BLaER1 (cell line): ENCODE measurements around the gene PIK3C3.

Experiments used
- H3K27ac ChIP-seq: shearing (Covaris generic); formaldehyde crosslinking; 2 replicates; pipeline ENCODE4 v1.8.1; 2022
- H3K27me3 ChIP-seq: shearing (Covaris generic); formaldehyde crosslinking; 2 replicates; pipeline ENCODE4 v1.8.1; 2022
- H3K36me3 ChIP-seq: shearing (Covaris generic); formaldehyde crosslinking; 2 replicates; pipeline ENCODE4 v1.8.1; 2022
- H3K4me1 ChIP-seq: shearing (Covaris generic); formaldehyde crosslinking; 2 replicates; pipeline ENCODE4 v1.8.1; 2022
- H3K4me2 ChIP-seq: shearing (Covaris generic); formaldehyde crosslinking; 2 replicates; pipeline ENCODE4 v1.8.1; 2022
- H3K4me3 ChIP-seq: shearing (Covaris generic); formaldehyde crosslinking; 2 replicates; pipeline ENCODE4 v1.8.1; 2022
- H3K9ac ChIP-seq: shearing (Covaris generic); formaldehyde crosslinking; 2 replicates; pipeline ENCODE4 v1.8.1; 2022
- H3K9me3 ChIP-seq: shearing (Covaris generic); formaldehyde crosslinking; 2 replicates; pipeline ENCODE4 v1.8.1; 2022
- H4K20me1 ChIP-seq: shearing (Covaris generic); formaldehyde crosslinking; 2 replicates; pipeline ENCODE4 v1.8.1; 2022
- Cebpa-rat ChIP-seq: shearing (Covaris generic); IDR thresholded peaks from 2 replicates; pipeline ENCODE4 v1.8.1; 2022

PIK3C3 gene

DNA sequence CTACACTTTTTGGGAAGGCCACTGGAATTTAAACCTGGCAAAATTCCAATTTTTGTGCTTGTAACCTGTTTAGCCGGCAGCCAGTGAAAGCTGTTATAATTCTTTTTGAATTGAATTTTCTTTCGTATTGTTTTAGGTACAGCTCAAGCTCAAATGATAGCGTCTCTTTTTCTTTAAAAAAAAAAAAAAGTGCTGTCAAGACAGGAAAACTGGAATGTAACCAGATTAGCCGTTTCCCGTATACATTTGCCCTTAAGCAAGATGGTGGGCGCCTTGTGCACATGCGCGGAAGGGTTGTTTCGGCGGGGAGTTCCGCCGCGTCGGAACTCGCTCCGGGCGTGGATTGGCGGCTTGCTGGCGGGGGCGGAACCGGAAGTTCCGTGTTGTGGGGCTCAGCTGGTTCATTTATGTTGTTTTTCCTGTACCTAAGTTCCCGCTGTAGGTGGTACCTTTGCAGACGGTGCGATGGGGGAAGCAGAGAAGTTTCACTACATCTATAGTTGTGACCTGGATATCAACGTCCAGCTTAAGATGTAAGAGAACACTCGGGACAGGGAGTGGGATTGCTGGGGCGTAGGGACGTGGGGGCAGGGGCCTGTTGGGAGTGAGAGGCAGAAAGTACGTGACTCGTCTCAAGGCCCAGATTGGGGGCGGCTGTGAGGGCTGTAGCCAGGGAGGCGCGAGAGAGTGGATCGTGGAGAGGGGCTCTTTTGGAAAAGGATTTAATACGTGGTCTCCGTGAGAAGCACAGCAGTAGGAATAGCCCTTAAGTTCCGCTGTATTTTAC lies at the start of gene PIK3C3:
Gene PIK3C3 (plus strand): TSS at position 408 of the 787 bp plus-strand sequence. CDS start 58 bp downstream, at position 466.
- H3K36me3 ChIP-seq: peaks cover 23% of the 10 kb centered on the region
- H3K9ac ChIP-seq: peak within 1 kb of the TSS; percentile 83
- peaks cover 18% of the 10 kb centered on the region for H3K4me1 ChIP-seq
- no peaks in the 10 kb centered on the region for H3K9me3 ChIP-seq
- no peak for TF ChIP-seq Cebpa-rat
- peak within 1 kb of the TSS; percentile 61 for H3K27ac ChIP-seq
- H3K27me3 ChIP-seq: no peaks in the 10 kb centered on the region
- peak within 1 kb of the TSS; percentile 96 for H3K4me3 ChIP-seq
- peaks cover 34% of the 10 kb centered on the region; the same call in 1 of the 2 replicates for H4K20me1 ChIP-seq
- peak within 1 kb of the TSS; percentile 95 for H3K4me2 ChIP-seq

DNA sequence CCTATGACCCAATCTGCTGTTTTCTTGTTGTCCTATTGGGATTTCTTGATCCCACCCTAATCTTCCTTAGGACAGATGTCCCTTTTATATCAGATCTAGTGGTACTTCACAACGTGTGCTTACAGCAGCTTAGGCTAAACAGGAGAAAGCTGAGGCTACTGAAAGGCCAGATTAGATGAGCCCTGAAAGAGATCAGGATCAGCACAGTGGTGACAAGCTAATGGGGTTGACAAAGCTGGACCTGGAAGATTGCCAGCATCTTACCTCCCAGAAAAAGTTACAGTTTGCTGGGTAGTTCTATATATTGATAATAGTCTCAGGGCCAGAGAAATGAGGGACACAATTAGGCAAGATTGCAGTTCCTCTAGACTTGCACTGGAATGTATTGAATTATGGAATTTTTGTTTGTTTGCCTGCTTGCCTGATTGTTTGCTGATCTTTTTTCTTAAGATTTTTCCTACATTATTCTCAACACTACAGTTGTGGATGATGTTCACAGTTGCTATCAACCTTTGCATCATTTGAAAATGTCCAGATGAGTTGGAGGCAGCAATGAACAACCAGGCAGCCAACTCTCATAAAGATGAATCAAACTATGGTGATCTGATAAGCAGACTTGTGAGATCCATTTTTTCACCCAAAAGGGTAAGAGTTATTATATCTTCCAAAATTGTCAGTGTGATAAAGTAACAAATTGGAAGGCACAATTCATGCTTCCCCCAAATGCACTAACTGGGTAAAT lies 49.1 kb upstream of the PIK3C3 start:
- TF ChIP-seq Cebpa-rat: no peak
- Histone ChIP-seq H3K9ac (no peak overlapping the region), H3K9me3 (no peaks in the 10 kb centered on the region), H4K20me1 (no peaks in the 10 kb centered on the region), H3K4me3 (no peak overlapping the region), H3K27me3 (no peaks in the 10 kb centered on the region), H3K36me3 (no peaks in the 10 kb centered on the region), H3K27ac (no peak overlapping the region), H3K4me1 (no peaks in the 10 kb centered on the region), H3K4me2 (0 out of 2 replicates have a peak overlapping the region, but pooled peaks have one; percentile 23)

- Histone ChIP-seq H3K9ac (no peak overlapping the region), H3K27ac (no peak overlapping the region), H4K20me1 (no peaks in the 10 kb centered on the region), H3K4me2 (0 out of 2 replicates have a peak overlapping the region, but pooled peaks have one; percentile 23), H3K4me3 (no peak overlapping the region), H3K36me3 (no peaks in the 10 kb centered on the region), H3K9me3 (no peaks in the 10 kb centered on the region), H3K4me1 (no peaks in the 10 kb centered on the region), H3K27me3 (no peaks in the 10 kb centered on the region)
- no peak for TF ChIP-seq Cebpa-rat
Observed at GRCh38 chr18:41906528-41907146, 48.4 kb upstream of the PIK3C3 start.

DNA sequence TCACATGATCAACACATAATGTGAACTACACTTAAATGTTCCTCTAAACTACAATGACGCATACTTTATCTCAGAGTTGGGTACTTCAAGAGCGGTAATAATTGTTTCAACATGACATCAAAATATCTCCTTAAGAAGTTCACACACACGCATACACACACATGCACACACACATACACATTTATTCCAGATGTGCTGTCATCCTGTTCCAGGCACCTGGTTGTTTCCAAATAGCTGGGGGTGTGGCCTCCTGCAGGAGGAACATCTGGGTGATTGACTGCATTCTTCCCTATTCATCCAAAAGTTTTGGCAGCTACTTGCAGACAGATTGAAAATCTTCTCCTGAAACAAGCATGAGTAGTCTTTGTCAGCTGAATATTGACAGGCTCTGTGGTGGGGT lies 37.9 kb upstream of the PIK3C3 start:
- Histone ChIP-seq H3K4me1 (no peaks in the 10 kb centered on the region), H3K9ac (no peak overlapping the region), H3K27ac (no peak overlapping the region), H4K20me1 (no peaks in the 10 kb centered on the region), H3K36me3 (no peaks in the 10 kb centered on the region), H3K9me3 (no peaks in the 10 kb centered on the region), H3K27me3 (no peaks in the 10 kb centered on the region), H3K4me2 (no peak overlapping the region), H3K4me3 (no peak overlapping the region)
- no peak for TF ChIP-seq Cebpa-rat

DNA sequence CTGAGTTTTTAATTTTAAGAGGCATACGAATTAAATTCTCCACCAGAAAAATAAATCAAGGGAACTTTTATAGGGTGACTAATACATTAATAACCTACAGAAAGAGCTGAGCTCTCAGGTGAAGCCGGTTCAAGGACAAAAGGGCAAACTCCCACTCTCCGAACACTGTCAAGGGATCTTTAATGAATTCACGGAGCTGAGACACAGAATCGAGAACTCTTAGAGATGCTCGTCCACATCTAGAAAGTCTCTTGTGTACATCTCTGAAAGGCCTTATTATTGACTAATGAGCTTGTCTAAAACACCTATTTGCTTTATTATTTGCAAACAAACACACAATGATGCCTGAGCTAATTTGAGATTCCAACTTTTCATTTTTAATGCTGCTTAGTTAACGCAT lies 33.3 kb upstream of the PIK3C3 start:
- H3K9ac ChIP-seq: no peak overlapping the region
- H3K9me3 ChIP-seq: no peaks in the 10 kb centered on the region
- H3K4me1 ChIP-seq: no peaks in the 10 kb centered on the region
- H3K4me2 ChIP-seq: no peak overlapping the region
- H4K20me1 ChIP-seq: no peaks in the 10 kb centered on the region
- TF ChIP-seq Cebpa-rat: no peak
- H3K27ac ChIP-seq: no peak overlapping the region
- no peaks in the 10 kb centered on the region for H3K36me3 ChIP-seq
- H3K4me3 ChIP-seq: no peak overlapping the region
- no peaks in the 10 kb centered on the region for H3K27me3 ChIP-seq

DNA sequence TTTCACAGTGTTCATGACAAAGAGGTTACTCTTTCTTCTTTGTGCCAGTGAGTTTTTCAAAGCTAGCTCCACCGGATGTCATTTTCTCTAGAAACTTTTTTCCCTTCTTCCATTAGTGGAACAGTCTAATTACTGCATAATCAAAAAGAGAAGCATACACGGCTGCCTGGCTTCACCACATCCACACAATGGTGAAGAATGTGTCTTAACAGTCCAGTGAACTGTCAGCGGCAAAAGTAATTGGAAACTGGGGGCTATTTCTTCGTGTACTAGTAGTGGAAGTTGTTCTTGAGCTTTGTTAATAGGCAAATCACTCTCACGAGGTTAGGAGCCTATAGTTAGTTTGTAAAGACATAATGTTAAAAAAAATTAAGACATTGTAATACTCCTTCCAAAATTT lies 32.9 kb upstream of the PIK3C3 start:
- Histone ChIP-seq H3K9ac (no peak overlapping the region), H3K4me2 (no peak overlapping the region), H3K27ac (no peak overlapping the region), H3K9me3 (no peaks in the 10 kb centered on the region), H3K4me3 (no peak overlapping the region), H4K20me1 (no peaks in the 10 kb centered on the region), H3K27me3 (no peaks in the 10 kb centered on the region), H3K36me3 (no peaks in the 10 kb centered on the region), H3K4me1 (no peaks in the 10 kb centered on the region)
- TF ChIP-seq Cebpa-rat: no peak

GRCh38 chr18:41922841-41923240 lies 32.2 kb upstream of the PIK3C3 start:
- no peak overlapping the region for H3K4me3 ChIP-seq
- H3K36me3 ChIP-seq: no peaks in the 10 kb centered on the region
- no peaks in the 10 kb centered on the region for H3K4me1 ChIP-seq
- no peak overlapping the region for H3K27ac ChIP-seq
- H3K4me2 ChIP-seq: no peak overlapping the region
- no peak overlapping the region for H3K9ac ChIP-seq
- H3K27me3 ChIP-seq: no peaks in the 10 kb centered on the region
- H4K20me1 ChIP-seq: no peaks in the 10 kb centered on the region
- no peak for TF ChIP-seq Cebpa-rat
- no peaks in the 10 kb centered on the region for H3K9me3 ChIP-seq

- Histone ChIP-seq H3K4me3 (no peak overlapping the region), H3K4me2 (no peak overlapping the region), H3K27me3 (no peaks in the 10 kb centered on the region), H3K9me3 (no peaks in the 10 kb centered on the region), H4K20me1 (no peaks in the 10 kb centered on the region), H3K27ac (no peak overlapping the region), H3K4me1 (no peaks in the 10 kb centered on the region), H3K9ac (no peak overlapping the region), H3K36me3 (no peaks in the 10 kb centered on the region)
- no peak for TF ChIP-seq Cebpa-rat
Observed at GRCh38 chr18:41923446-41923845, 31.6 kb upstream of the PIK3C3 start.

DNA sequence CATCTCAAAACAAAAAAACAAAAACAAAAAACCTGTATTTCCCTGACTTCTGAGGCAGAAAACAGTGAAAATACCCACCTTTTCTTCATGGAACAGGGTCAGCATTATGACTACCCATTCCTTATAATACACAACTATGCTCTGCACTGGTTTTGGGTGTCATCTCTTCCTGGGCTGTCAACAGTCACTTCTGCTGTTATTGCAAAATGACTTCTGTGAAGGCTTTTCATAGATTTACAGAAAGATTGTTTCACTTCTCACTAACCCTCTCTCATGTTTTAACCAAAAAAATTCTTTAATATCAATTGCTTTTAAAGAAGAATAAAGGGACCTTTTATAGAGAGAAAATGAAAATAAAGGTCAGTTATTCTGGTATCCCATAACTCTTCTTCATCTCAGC lies 26.5 kb upstream of the PIK3C3 start:
- H3K4me3 ChIP-seq: no peak overlapping the region
- no peaks in the 10 kb centered on the region for H3K36me3 ChIP-seq
- no peak overlapping the region for H3K4me2 ChIP-seq
- H3K9ac ChIP-seq: no peak overlapping the region
- H3K4me1 ChIP-seq: no peaks in the 10 kb centered on the region
- TF ChIP-seq Cebpa-rat: no peak
- H3K27me3 ChIP-seq: no peaks in the 10 kb centered on the region
- H3K9me3 ChIP-seq: no peaks in the 10 kb centered on the region
- H4K20me1 ChIP-seq: no peaks in the 10 kb centered on the region
- H3K27ac ChIP-seq: no peak overlapping the region

- TF ChIP-seq Cebpa-rat: no peak
Observed at GRCh38 chr18:41932899-41933298, 22.1 kb upstream of the PIK3C3 start.

More at GRCh38 chr18:41932899-41933298, 22.1 kb upstream of the PIK3C3 start:
- H3K27ac ChIP-seq: no peak overlapping the region
- H3K4me2 ChIP-seq: no peak overlapping the region
- no peaks in the 10 kb centered on the region for H3K36me3 ChIP-seq
- peaks cover 8% of the 10 kb centered on the region for H3K4me1 ChIP-seq
- H4K20me1 ChIP-seq: no peaks in the 10 kb centered on the region
- H3K4me3 ChIP-seq: no peak overlapping the region
- H3K9ac ChIP-seq: no peak overlapping the region
- H3K9me3 ChIP-seq: no peaks in the 10 kb centered on the region
- H3K27me3 ChIP-seq: no peaks in the 10 kb centered on the region
